Measurements from ENCODE around the gene PPA2.

PPA2 gene

GRCh38 chr4:105387466-105387865 lies 86.4 kb downstream of the PPA2 start:
- DNase-seq: no peak

- peak; percentile 35 for DNase-seq
These were observed 87.8 kb downstream of the PPA2 start for GRCh38 chr4:105386012-105386411.

- no peak for DNase-seq
These were observed 99.8 kb downstream of the PPA2 start for GRCh38 chr4:105374071-105374470.

- DNase-seq: no peak
These were observed 100.5 kb downstream of the PPA2 start for GRCh38 chr4:105373324-105373723.

GRCh38 chr4:105369988-105370387 lies 103.9 kb downstream of the PPA2 start:
- DNase-seq: no peak

- DNase-seq: no peak
These were observed 112.8 kb downstream of the PPA2 start for GRCh38 chr4:105361053-105361452.

- no peak for DNase-seq
These were observed 116.4 kb downstream of the PPA2 start for GRCh38 chr4:105357258-105357980.

GRCh38 chr4:105356194-105356593 lies 117.7 kb downstream of the PPA2 start:
- DNase-seq: no peak

- no peak for DNase-seq
These were observed 121.0 kb downstream of the PPA2 start for GRCh38 chr4:105352826-105353225.

GRCh38 chr4:105351861-105352260 lies 122.0 kb downstream of the PPA2 start:
- DNase-seq: no peak

- no peak for DNase-seq
These were observed 122.9 kb downstream of the PPA2 start for GRCh38 chr4:105350859-105351490.

GRCh38 chr4:105348719-105349118 lies 125.1 kb downstream of the PPA2 start:
- DNase-seq: no peak

GRCh38 chr4:105346869-105347268 lies 127.0 kb downstream of the PPA2 start:
- DNase-seq: no peak

- no peak for DNase-seq
These were observed 128.0 kb downstream of the PPA2 start for GRCh38 chr4:105345838-105346237.

GRCh38 chr4:105345358-105345757 lies 128.5 kb downstream of the PPA2 start:
- DNase-seq: no peak

GRCh38 chr4:105344141-105344540 lies 129.7 kb downstream of the PPA2 start:
- DNase-seq: no peak

- no peak for DNase-seq
These were observed 130.5 kb downstream of the PPA2 start for GRCh38 chr4:105343146-105343931.

- no peak for DNase-seq
These were observed 144.8 kb downstream of the PPA2 start for GRCh38 chr4:105329081-105329480.

GRCh38 chr4:105327956-105328355 lies 145.9 kb downstream of the PPA2 start:
- DNase-seq: no peak

- no peak for DNase-seq
These were observed 146.6 kb downstream of the PPA2 start for GRCh38 chr4:105327222-105327621.
